ENCODE results near the gene IKZF1. TPM values are rescaled to one million over a fixed set of nuclear protein-coding genes. Genes with fewer than 3 reads are reported as not detected.

Gene IKZF1
- total and polyA plus RNA-seq, 2 of the 13 experiments (the other 11 are each of a cell fraction or from before 2014, with no cell fraction given): not detected

- DNase-seq (ENCODE audit: low spot score): no peak
- H3K36me3 ChIP-seq (replicated peaks in 1 of 2; ENCODE audit: control insufficient read depth in 1 of 2, insufficient read depth in 2 of 2, low read length in 2 of 2): no peaks in the 10 kb centered on the region
- CTCF ChIA-PET (ENCODE audit: low intra/inter-chr PET ratio, low total read pairs): no interaction called here
- no peak for TF ChIP-seq MNT (IDR thresholded peaks at IDR 0.05)
- TF ChIP-seq NPAS2 (CRISPR knock-in tag; IDR thresholded peaks at IDR 0.05; ENCODE audit: borderline replicate concordance): no peak
- no peak for TF ChIP-seq ZNF317 (CRISPR knock-in tag; IDR thresholded peaks at IDR 0.05)
- no peak for TF ChIP-seq MTF2 (CRISPR knock-in tag; IDR thresholded peaks at IDR 0.05; ENCODE audit: borderline replicate concordance)
- no peak for TF ChIP-seq ATF7 (IDR thresholded peaks at IDR 0.05)
- no peak for TF ChIP-seq ATF7 (CRISPR knock-in tag; IDR thresholded peaks at IDR 0.05)
- TF ChIP-seq ZEB1 (IDR thresholded peaks at IDR 0.05; ENCODE audit: insufficient replicate concordance, low read depth): no peak
- no peak for TF ChIP-seq DBP (CRISPR knock-in tag; IDR thresholded peaks at IDR 0.05; ENCODE audit: not compliant biosample characterization)
- TF ChIP-seq PAF1 (CRISPR knock-in tag; IDR thresholded peaks at IDR 0.05): no peak
- no peak for TF ChIP-seq MBNL3 (CRISPR knock-in tag; conservative IDR thresholded peaks at IDR 0.05)
- TF ChIP-seq KAT8 (CRISPR knock-in tag; IDR thresholded peaks at IDR 0.05): no peak
- no peak for TF ChIP-seq EZH2 (conservative IDR thresholded peaks at IDR 0.05; ENCODE audit: low read depth, low read length)
- no peak for TF ChIP-seq DMAP1 (CRISPR knock-in tag; IDR thresholded peaks at IDR 0.05)
- TF ChIP-seq NFKBIZ (CRISPR knock-in tag; IDR thresholded peaks at IDR 0.05): no peak
- intact Hi-C loops (cut with micrococcal nuclease; ENCODE audit: unreplicated experiment): no loop called here
- in situ Hi-C loops (cut with HindIII; ENCODE audit: extremely low pct_ligation_motif_present, low pct_unique_long_range_greater_than_20kb): no loop called here
- no peaks in the 10 kb centered on the region for H4K20me1 ChIP-seq (ENCODE audit: insufficient read depth, low read length)
- ATAC-seq: no peak
- H3K9ac ChIP-seq (ENCODE audit: insufficient read depth, low read depth, low read length): no peak overlapping the region
- no peak overlapping the region for H2AFZ ChIP-seq (ENCODE audit: low read length)
- no peaks in the 10 kb centered on the region for H3K9me3 ChIP-seq (ENCODE audit: low read length)
- H3K27ac ChIP-seq (ENCODE audit: extremely low read length, insufficient read depth, low read length): no peak overlapping the region
- H3K27me3 ChIP-seq (ENCODE audit: control insufficient read depth in 1 of 2, insufficient read depth in 2 of 2, low read length in 2 of 2): 0 out of 5 replicates have a peak, but pooled peaks cover 0 to 2% of the 10 kb centered on the region in 2 experiments
- no TSS peak for BruUV-seq (replicated peaks)
- no peaks in the 10 kb centered on the region for H3K4me1 ChIP-seq (ENCODE audit: insufficient read depth, low read length)
- H3K79me2 ChIP-seq (ENCODE audit: insufficient read depth, low read length): no peaks in the 10 kb centered on the region
- H3K4me2 ChIP-seq (ENCODE audit: low read depth, low read length): no peak overlapping the region
- no peak for FAIRE-seq
- 18% methylated on average over 11 of the region's 11 CpGs for WGBS (ENCODE audit: low lambda C conversion rate)
- no peak overlapping the region for H3K4me3 ChIP-seq (replicated peaks in 1 of 3; ENCODE audit: insufficient read depth in 1 of 3, low read depth in 2 of 3, low read length in 3 of 3)
- POLR2A ChIA-PET: no interaction called here
Observed at GRCh38 chr7:50282813-50283605, 21.5 kb upstream of the IKZF1 start.
